UCSD-AML1 (cell line): Measurements from ENCODE around the gene LPCAT1.
A peak's percentile ranks its signal among the peaks of the same experiment; 100 is the strongest.
"Not testable (repeated sequence)": the region's sequence is repeated elsewhere in the genome, so short reads cannot be mapped to it uniquely, and the experiment has no call there.

Experiments used
- DNase-seq: peaks from one replicate; lab custom pipeline; 2025; ENCODE audit not compliant: unreplicated experiment; lab: John Stamatoyannopoulos, UW

The LPCAT1 gene

GRCh38 chr5:1481266-1481958 lies 42.3 kb downstream of the LPCAT1 start:
- DNase-seq = no peak

GRCh38 chr5:1480806-1481205 lies 43.0 kb downstream of the LPCAT1 start:
- no peak for DNase-seq

GRCh38 chr5:1480217-1480616 lies 43.5 kb downstream of the LPCAT1 start:
- no peak for DNase-seq

GRCh38 chr5:1479581-1480188 lies 44.1 kb downstream of the LPCAT1 start:
- peak; percentile 23 for DNase-seq

GRCh38 chr5:1479066-1479465 lies 44.7 kb downstream of the LPCAT1 start:
- no peak for DNase-seq

- no peak for DNase-seq
Measured at GRCh38 chr5:1478271-1479035, 45.3 kb downstream of the LPCAT1 start.

GRCh38 chr5:1477341-1477740 lies 46.4 kb downstream of the LPCAT1 start:
- no peak for DNase-seq

GRCh38 chr5:1476967-1477310 lies 46.8 kb downstream of the LPCAT1 start:
- no peak for DNase-seq

GRCh38 chr5:1476181-1476966 lies 47.4 kb downstream of the LPCAT1 start:
- no peak for DNase-seq

GRCh38 chr5:1475544-1475900 lies 48.2 kb downstream of the LPCAT1 start:
- DNase-seq = not testable (repeated sequence)

- DNase-seq = no peak
Measured at GRCh38 chr5:1474866-1475543, 48.8 kb downstream of the LPCAT1 start.

GRCh38 chr5:1474183-1474839 lies 49.4 kb downstream of the LPCAT1 start:
- DNase-seq = no peak

GRCh38 chr5:1473746-1474145 lies 50.0 kb downstream of the LPCAT1 start:
- no peak for DNase-seq

- DNase-seq = no peak
Measured at GRCh38 chr5:1472964-1473628, 50.7 kb downstream of the LPCAT1 start.

- DNase-seq = no peak
Measured at GRCh38 chr5:1471997-1472963, 51.5 kb downstream of the LPCAT1 start.

- no peak for DNase-seq
Measured at GRCh38 chr5:1471240-1471853, 52.4 kb downstream of the LPCAT1 start.

- DNase-seq = no peak
Measured at GRCh38 chr5:1470762-1471211, 53.0 kb downstream of the LPCAT1 start.
